HG02763 (cell line): Measurements from ENCODE around the gene BMP15.

ENCODE experiments used
- ATAC-seq: cut with Tn5 transposase; IDR thresholded peaks from one replicate; pipeline ENCODE4 v1.9.1; 2021; ENCODE audit warnings: mild to moderate bottlenecking, moderate library complexity; ENCODE audit not compliant: unreplicated experiment

BMP15 gene

GRCh38 chrX:50910685-50911176, at the start of gene BMP15:
TSS of gene BMP15 (plus strand) at chrX:50910735. CDS start at chrX:50910784, 49 bp downstream.
- ATAC-seq: no peak

DNA sequence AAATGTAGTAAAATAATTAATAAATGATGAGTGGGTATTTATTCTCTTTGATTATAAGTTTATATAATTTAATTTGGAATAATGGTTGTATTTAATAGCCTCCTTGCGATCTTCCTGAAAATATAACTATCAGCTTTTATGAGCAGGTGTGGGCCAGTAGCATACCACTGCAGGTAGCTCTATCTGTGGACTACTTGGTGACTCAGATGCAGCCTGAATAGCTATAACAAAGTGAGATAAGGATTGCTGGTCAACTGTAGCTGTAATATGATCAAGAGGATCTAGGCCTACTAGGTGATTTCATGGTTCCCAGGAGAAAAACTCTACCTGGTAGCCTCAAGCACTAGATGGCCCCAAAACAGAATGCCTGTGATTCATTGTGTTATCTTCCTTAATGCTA, 47.1 kb upstream of the BMP15 start:
- no peak for ATAC-seq

DNA sequence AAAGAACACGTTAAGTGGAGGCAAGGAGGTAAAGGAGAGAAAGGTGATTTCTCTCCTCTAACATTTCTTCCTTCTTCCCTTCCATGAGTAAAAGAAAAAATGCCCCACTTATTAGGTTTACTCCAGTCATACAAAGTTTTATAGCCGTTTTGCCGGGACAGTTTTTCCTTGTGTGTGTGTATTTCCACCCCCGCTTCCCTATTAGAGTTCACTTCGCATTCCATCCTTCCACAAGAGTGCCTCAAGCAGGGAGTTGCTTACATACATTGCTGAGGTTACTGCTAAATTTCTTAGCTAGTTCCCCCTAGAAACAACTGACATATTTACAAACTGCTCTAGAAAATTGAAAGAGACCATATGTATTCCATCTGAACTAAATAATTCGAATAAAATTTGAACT, 45.2 kb upstream of the BMP15 start:
- ATAC-seq: no peak

DNA sequence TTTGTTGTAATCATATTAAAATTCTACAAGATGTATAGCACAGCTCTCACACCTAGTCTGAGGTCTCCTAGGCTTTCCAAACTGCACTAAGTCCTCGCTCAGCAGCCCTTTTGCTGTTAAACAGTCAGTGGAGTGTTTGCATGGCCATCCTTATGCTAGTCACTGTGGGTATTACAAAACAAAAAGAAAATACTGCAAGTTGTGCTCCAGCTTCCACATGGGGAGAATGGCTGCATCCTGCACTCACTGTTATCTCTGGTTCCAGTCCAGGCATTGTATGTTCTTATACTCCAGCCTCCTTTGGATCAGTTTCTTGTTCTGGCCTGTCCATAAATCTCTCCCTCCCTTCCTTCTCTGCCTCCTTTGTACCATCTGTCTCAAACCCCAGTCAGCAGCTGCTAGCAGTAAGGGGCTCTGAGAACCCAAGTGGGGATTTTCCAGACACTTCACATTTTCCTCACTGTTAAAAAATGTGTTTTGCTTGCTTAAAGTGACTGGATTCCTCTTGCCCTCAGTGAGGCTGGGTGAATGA, 38.5 kb upstream of the BMP15 start:
- ATAC-seq: no peak

DNA sequence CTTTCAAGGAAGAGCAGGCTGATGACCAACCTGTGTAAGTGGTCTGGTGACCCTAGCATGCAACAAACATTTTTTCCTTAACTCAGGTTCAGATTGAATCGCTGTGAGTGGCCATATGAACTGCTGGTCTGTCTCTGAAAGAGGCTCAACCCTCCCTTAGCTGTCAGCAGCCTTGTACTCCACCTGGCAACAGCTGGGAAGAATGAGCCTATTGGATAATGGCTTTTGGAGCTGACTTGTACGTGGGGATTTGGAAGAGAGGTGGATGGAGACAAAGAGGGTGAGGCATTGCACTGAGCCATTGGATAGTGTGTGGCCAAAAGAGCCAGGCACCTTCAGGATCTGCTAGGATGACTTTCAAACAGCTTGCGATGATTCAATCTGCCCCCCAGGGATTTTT, 35.7 kb upstream of the BMP15 start:
- no peak for ATAC-seq

DNA sequence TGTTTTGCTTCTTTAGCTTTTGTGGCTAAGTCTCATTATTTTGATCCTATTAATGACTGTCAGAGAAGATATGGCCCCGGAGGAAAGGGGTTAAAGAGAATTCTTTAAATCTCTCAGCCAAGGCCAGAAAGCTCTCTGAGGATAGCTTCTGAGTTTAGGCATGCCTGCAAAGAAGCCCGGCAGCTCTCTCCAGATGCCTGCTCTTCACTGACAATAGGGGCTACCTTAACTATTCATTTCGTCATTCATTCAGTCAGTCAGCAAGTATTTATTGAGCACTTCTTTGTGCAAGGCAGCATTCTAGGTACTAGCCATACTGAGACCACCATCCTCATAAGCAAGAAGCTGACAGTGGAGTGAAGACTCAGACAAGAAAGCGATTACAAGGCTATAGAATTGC, 34.0 kb upstream of the BMP15 start:
- ATAC-seq: no peak

- ATAC-seq: no peak
Observed at GRCh38 chrX:50877310-50877709, 33.2 kb upstream of the BMP15 start.

GRCh38 chrX:50881028-50881427, 29.5 kb upstream of the BMP15 start:
- no peak for ATAC-seq

- ATAC-seq: no peak
Observed at GRCh38 chrX:50888884-50889283, 21.7 kb upstream of the BMP15 start.

GRCh38 chrX:50889582-50889981, 21.0 kb upstream of the BMP15 start:
- no peak for ATAC-seq

GRCh38 chrX:50893047-50893446, 17.5 kb upstream of the BMP15 start:
- ATAC-seq: no peak

GRCh38 chrX:50893466-50893865, 17.1 kb upstream of the BMP15 start:
- ATAC-seq: no peak

- no peak for ATAC-seq
Observed at GRCh38 chrX:50905334-50905733, 5.2 kb upstream of the BMP15 start.

- ATAC-seq: no peak
Observed at GRCh38 chrX:50913520-50913919, 3.0 kb downstream of the BMP15 start.

DNA sequence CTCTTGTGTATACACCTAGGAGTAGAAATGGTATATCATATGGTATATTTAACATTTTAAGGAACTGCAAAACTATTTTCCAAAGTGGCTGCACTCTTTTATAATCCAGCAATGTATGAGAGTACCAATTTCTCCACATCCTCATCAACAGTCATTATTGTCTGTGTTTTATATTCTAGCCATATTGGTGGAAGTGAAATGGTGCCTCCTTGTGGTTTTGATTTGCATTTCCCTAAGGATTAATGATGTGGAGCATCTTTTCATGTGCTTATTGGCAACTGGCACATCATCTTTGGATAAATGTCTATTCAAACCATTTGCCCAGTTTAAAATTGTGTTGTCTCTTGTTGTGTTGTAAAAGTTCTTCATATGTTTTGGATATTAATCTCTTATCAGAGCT, 9.6 kb downstream of the BMP15 start:
- no peak for ATAC-seq

GRCh38 chrX:50927127-50927526, 16.6 kb downstream of the BMP15 start:
- ATAC-seq: no peak

DNA sequence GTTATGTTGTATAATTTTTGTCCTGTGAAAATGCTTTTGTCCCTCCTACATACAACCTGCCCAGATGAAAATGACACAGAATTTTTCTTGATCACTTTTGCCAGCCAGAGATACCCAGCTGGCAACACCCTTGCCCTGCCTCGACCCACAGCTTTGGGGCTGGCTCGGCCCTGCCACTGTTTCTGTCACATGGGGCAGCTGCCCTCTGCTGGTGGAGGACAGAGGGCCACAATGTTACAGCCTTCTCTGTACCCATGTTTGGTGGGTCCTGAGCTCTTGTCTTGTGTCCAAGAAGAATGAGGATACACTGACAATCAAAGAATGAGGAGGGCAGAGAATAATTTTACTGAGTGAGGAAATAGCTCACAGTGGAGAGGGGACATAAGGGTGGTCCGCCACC, 31.1 kb downstream of the BMP15 start:
- no peak for ATAC-seq

DNA sequence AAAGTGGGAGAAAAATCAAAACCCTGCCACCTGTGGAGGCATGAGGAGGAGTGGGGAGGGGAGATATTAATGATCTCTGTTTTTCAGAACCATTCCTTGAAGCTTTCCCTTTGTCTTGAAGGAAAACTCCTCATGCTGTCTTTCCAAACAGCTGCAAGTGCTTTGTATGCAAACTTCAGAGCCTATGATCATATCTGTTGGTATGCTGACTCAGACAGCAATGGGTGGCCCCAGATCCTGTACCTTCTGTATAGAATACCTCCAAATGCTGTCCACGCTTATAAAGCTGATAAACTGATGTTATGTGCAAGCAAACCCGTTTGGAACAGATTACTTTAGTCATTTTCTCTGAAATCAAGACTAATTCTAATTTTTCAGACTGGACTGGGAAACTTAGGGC, 31.9 kb downstream of the BMP15 start:
- no peak for ATAC-seq

GRCh38 chrX:50952406-50952805, 41.9 kb downstream of the BMP15 start:
- no peak for ATAC-seq

DNA sequence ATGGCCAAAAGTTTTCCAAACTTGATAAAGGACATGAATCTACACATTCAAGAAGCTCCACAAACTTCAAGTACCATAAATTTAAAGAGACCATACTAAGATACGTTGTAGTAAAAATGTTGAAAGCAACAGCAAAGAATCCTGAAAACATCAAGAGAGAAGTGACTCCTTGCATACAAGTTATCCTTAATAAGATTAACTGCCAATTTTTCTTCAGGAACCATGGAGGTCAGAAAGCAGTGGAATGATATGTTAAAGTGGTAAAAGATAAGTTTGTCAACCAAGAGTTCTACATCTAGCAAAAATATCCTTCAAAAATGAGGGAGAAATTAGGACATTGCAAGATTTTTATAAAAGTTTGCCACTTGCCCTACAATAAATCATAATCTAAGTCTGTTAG, 43.3 kb downstream of the BMP15 start:
- no peak for ATAC-seq

DNA sequence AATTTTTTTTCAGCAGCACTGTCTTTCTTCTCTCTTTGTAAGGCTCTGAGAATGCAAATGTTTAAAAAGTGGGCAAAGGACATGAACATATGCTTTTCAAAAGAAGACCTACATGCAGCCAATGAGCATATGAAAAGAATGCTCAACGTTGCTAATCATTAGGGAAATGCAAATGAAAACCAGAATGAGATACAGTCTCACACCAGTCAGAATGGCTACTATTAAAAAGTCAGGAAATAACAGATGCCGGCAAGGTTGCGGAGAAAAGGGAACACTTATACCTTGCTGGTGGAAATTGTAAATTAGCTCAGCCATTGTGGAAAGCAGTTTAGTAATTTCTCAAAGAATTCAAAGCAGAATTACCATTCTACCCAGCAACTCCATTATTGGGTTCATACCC, 51.6 kb downstream of the BMP15 start:
- ATAC-seq: no peak

DNA sequence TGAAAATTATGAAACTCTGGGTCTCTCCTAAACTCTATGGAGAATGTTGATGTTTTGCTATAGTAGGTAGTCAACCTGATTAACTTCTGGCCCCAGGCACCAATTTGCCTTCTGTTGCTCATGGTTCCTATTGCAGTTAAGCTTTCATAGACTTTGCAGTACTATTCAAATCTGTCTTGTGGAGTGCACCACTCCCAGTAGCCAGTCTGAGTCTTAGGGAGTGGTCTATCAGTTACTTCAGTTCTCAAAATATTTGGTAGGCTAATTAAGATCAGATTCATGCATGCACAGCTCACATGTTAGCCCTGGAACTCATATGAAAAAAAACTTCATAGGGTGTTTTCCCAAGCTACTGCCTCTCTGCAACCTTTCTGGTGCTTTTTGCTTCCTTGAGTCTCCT, 53.3 kb downstream of the BMP15 start:
- no peak for ATAC-seq
